GM06990 (cell line): Measurements from ENCODE around the gene AMOTL2.

Source experiments
- DNase-seq: peaks from one replicate; pipeline ENCODE4 v3.0.0-alpha.2; 2011; ENCODE audit not compliant: insufficient read length; ENCODE audit errors: extremely low read depth
- H3K27me3 ChIP-seq: replicated peaks from 2 replicates; pipeline ENCODE4 v1.6.0; 2011; ENCODE audit warnings: low read length; ENCODE audit not compliant: control insufficient read depth, insufficient read depth
- H3K36me3 ChIP-seq: 2 replicates; pipeline ENCODE4 v1.5.1; 2011; ENCODE audit warnings: low read length; ENCODE audit not compliant: control insufficient read depth, insufficient read depth
- H3K4me3 ChIP-seq: replicated peaks from 2 replicates; pipeline ENCODE4 v1.5.1; 2011; ENCODE audit warnings: low read depth, mild to moderate bottlenecking, control low read depth, low read length
- TF ChIP-seq, protein P1 (sequence below): IDR thresholded peaks from 2 replicates; pipeline ENCODE4 v1.5.1; 2011; ENCODE audit warnings: low read length, control low read depth, mild to moderate bottlenecking, inconsistent platforms; ENCODE audit not compliant: insufficient read depth, poor library complexity, severe bottlenecking

AMOTL2 gene

DNA sequence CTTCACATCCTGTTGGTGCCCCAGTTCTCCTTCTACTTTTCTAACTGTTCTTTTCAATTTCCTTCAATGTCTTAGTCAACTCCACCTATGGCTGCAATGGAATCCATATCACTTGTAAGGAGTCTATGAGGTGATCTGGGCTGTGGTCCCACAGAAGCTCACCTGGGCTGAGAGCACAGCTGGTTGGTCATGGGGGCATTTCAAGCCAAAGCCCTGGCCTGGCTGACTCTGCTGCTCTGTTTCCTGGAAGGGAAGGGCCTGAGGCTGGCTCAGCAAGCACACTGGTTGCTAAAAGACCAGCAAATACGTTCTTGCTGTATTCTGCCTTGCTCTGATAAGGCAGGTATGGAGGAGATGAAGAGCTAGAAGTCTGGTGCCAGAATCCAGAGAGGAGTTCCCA, 29.0 kb downstream of the AMOTL2 start:
- Histone ChIP-seq H3K27me3 (no peaks in the 10 kb centered on the region), H3K36me3 (no peaks in the 10 kb centered on the region), H3K4me3 (no peak overlapping the region)
- TF ChIP-seq, protein P1, sequence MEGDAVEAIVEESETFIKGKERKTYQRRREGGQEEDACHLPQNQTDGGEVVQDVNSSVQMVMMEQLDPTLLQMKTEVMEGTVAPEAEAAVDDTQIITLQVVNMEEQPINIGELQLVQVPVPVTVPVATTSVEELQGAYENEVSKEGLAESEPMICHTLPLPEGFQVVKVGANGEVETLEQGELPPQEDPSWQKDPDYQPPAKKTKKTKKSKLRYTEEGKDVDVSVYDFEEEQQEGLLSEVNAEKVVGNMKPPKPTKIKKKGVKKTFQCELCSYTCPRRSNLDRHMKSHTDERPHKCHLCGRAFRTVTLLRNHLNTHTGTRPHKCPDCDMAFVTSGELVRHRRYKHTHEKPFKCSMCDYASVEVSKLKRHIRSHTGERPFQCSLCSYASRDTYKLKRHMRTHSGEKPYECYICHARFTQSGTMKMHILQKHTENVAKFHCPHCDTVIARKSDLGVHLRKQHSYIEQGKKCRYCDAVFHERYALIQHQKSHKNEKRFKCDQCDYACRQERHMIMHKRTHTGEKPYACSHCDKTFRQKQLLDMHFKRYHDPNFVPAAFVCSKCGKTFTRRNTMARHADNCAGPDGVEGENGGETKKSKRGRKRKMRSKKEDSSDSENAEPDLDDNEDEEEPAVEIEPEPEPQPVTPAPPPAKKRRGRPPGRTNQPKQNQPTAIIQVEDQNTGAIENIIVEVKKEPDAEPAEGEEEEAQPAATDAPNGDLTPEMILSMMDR, result no peak
- DNase-seq, result no peak

DNA sequence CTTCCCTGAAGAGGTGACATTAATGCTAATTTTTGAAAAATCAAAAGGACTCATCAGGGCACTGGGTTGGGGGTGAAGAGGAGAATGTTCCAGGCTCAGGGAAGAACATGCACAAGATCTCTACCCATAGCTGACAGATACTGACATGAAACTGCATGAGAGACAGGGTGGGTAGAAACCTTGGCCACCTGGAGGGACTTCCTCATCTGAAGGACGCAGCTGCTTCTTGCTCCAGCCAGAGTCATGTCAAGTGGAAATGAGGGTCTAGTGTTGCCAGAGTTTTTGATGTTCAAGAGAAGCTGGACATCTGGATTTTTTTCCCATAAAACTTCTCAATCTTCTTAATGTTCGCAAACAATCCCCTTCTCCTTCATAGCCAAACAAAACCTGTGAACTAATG, 29.7 kb downstream of the AMOTL2 start:
- TF ChIP-seq, protein P1, result no peak
- Histone ChIP-seq H3K36me3 (no peaks in the 10 kb centered on the region), H3K4me3 (no peak overlapping the region), H3K27me3 (no peaks in the 10 kb centered on the region)
- no peak for DNase-seq

DNA sequence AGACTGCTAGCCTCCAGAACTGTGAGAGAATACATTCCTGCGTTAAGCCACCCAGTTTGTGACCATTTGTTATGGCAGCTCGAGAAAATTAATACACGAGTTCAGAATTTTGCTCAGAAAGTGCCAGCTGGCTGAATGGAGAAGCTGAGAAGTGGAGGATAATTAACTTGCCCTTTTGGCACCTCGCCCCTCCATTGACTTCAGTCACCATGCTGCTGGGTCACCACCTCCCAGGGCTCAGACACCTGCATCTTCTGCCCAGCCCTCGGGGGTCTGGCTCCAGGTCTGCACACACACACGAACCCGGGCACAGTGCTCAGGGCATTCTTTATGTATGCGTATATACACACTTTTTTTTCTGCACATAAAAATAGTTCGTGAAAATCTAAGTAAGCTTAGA, 32.0 kb downstream of the AMOTL2 start:
- DNase-seq, result no peak
- TF ChIP-seq, protein P1, result no peak
- Histone ChIP-seq H3K36me3 (no peaks in the 10 kb centered on the region), H3K27me3 (no peaks in the 10 kb centered on the region), H3K4me3 (no peak overlapping the region)

DNA sequence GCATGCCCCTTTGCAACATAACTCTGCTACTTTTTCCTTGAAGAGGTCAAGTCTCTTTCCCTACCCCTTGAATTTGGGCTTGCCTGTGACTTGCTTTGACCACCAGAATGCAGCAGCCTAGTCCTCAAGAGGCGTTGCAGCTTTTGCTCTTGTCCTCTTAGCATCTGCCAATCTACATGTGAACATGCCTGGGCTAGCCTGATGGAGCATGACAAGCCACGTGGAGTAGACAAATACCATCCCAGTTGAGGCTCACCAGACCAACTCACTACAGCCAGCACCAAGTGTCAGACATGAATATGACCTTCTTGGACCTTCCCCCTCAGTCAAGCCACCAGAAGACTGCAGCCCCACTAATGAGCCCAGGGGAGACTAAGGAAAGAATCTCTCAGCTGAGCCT, 32.9 kb downstream of the AMOTL2 start:
- no peak for DNase-seq
- TF ChIP-seq, protein P1, result no peak
- no peaks in the 10 kb centered on the region for H3K36me3 ChIP-seq

DNA sequence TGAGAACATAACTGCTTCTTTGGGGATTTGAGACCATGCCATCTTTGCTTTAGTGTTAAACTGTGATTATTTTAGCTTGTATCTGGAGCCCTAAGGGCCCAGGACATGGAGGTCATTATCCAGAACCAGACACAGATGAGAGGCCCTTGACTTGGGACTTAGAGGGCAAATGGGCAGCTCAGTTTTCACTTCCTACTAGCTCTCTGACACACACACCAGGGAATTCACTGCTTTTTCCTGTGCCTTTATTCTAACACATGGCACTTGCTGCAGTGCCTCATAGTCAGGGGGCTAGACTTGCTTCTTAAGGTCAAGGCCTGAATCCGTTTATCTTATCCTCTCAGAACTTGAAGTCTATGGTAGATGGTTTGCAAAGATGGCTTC, 33.3 kb downstream of the AMOTL2 start:
- TF ChIP-seq, protein P1, result no peak
- H3K4me3 ChIP-seq, result no peak overlapping the region
- DNase-seq, result no peak
- H3K27me3 ChIP-seq, result no peaks in the 10 kb centered on the region
- no peaks in the 10 kb centered on the region for H3K36me3 ChIP-seq

More for the DNA sequence above, 32.9 kb downstream of the AMOTL2 start:
- Histone ChIP-seq H3K4me3 (no peak overlapping the region), H3K27me3 (no peaks in the 10 kb centered on the region)

DNA sequence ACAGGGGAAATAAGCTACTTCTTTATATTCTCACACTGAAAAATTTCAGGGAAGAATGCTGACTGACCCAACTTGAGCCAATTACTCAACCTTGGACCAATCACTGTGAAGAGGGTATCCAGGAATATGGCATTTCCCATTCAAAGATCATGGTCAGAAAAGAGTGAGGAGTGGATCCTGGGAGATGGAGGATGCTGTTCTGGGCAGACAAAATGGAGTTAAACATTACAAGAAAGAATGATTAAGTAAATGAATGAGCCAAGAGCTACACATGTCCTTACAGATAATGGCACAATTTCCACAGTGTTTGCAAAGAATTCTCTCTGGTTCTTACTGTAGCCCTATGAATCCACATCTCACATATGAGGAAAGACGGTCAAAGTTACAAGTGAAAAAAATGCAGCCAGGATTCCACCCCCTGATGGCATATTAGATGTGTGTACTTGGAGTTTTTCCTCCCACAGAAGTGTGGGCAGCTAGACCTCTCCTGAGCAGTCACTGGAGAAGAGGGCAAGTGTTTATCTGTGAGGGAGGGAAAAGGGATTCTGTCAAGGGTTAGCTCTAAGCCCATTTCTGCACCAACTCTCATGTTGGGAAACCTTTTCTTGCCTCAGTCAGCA, 33.8 kb downstream of the AMOTL2 start:
- H3K4me3 ChIP-seq, result no peak overlapping the region
- no peaks in the 10 kb centered on the region for H3K27me3 ChIP-seq
- TF ChIP-seq, protein P1, result no peak
- no peaks in the 10 kb centered on the region for H3K36me3 ChIP-seq
- no peak for DNase-seq
